Glutamatergic neuron (in vitro differentiated cells): Measurements from ENCODE around the gene PRRX1. TPM values are rescaled to one million over a fixed set of nuclear protein-coding genes. Genes with fewer than 3 reads are reported as not detected.

ENCODE experiments used
- DNase-seq: peaks from one replicate; pipeline ENCODE4 v3.0.0; 2022
- H3K27ac Mint-ChIP-seq: one replicate; pipeline ENCODE4 v1.8.0; 2020; ENCODE audit warnings: mild to moderate bottlenecking, mixed read lengths, inconsistent platforms; ENCODE audit not compliant: unreplicated experiment
- H3K27me3 Mint-ChIP-seq: one replicate; pipeline ENCODE4 v1.8.0; 2020; ENCODE audit warnings: mild to moderate bottlenecking, moderate library complexity, mixed read lengths, inconsistent platforms; ENCODE audit not compliant: unreplicated experiment
- H3K36me3 Mint-ChIP-seq: one replicate; pipeline ENCODE4 v1.8.0; 2020; ENCODE audit warnings: mild to moderate bottlenecking, mixed read lengths, inconsistent platforms; ENCODE audit not compliant: unreplicated experiment
- H3K4me1 Mint-ChIP-seq: one replicate; pipeline ENCODE4 v1.8.0; 2020; ENCODE audit warnings: mild to moderate bottlenecking, low read depth, mixed read lengths, inconsistent platforms; ENCODE audit not compliant: unreplicated experiment
- H3K4me3 Mint-ChIP-seq: one replicate; pipeline ENCODE4 v1.8.0; 2020; ENCODE audit warnings: mild to moderate bottlenecking, mixed read lengths, inconsistent platforms; ENCODE audit not compliant: unreplicated experiment
- H3K9me3 Mint-ChIP-seq: one replicate; pipeline ENCODE4 v1.8.0; 2020; ENCODE audit warnings: mild to moderate bottlenecking, moderate library complexity, mixed read lengths, inconsistent platforms; ENCODE audit not compliant: unreplicated experiment
- CTCF ChIP-seq: fragments of 200-600 bp; sonication (generic); IDR thresholded peaks from one replicate; pipeline ENCODE4 v1.5.0; 2021; ENCODE audit not compliant: partially characterized antibody, unreplicated experiment
- total RNA-seq: library from RNA; stranded (reverse); fragmentation: NEBNext Ultra II Directional; extraction: Animal tissue kit (Norgen Biotek cat#: 25700); gene quantifications from one replicate; pipeline ENCODE4 v1.2.1, GENCODE V29; 2021; ENCODE audit not compliant: unreplicated experiment

Gene PRRX1
- total RNA-seq, 1 donor from 2014 or later = not detected

- no peak for TF ChIP-seq CTCF
- no peaks in the 10 kb centered on the region for H3K27me3 Mint-ChIP-seq
- no peak overlapping the region for H3K4me3 Mint-ChIP-seq
Measured at GRCh38 chr1:170714938-170715337, 51.0 kb downstream of the PRRX1 start.

DNA sequence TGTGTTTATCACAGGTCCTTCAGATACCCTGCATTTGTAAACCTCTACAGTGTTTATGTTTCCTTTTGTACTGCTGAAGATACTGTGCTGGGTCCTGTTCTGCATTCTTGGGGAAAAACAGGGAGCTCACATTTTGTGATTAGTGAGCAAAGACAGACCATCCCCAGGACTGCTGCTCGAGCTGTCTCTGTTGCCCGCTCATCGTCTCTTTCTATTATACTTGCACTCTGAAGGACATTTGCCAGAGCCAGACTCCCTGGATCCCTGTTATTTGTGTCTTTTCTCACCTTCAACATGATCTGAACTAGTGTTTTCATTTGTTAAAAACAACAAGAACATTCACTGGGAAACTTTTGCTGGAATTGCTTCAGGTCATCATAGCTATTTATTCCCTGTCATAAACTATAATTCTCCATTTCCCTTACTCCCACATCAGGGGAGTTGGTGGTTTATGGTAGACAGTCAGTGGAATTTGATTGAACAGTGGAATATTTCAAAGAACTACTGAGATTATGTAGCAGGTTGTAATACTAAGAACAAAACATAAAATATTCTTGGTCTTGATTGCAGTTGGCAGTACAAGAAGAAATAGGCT lies 53.0 kb downstream of the PRRX1 start:
- no peak overlapping the region for H3K4me3 Mint-ChIP-seq
- H3K27ac Mint-ChIP-seq = no peak overlapping the region
- no peaks in the 10 kb centered on the region for H3K9me3 Mint-ChIP-seq
- no peak for DNase-seq
- H3K4me1 Mint-ChIP-seq = no peaks in the 10 kb centered on the region
- H3K36me3 Mint-ChIP-seq = no peaks in the 10 kb centered on the region
- H3K27me3 Mint-ChIP-seq = no peaks in the 10 kb centered on the region
- TF ChIP-seq CTCF = no peak

More at GRCh38 chr1:170714938-170715337, 51.0 kb downstream of the PRRX1 start:
- Mint-ChIP-seq H3K36me3 (no peaks in the 10 kb centered on the region), H3K4me1 (no peaks in the 10 kb centered on the region), H3K27ac (no peak overlapping the region), H3K9me3 (no peaks in the 10 kb centered on the region)
- DNase-seq = no peak

DNA sequence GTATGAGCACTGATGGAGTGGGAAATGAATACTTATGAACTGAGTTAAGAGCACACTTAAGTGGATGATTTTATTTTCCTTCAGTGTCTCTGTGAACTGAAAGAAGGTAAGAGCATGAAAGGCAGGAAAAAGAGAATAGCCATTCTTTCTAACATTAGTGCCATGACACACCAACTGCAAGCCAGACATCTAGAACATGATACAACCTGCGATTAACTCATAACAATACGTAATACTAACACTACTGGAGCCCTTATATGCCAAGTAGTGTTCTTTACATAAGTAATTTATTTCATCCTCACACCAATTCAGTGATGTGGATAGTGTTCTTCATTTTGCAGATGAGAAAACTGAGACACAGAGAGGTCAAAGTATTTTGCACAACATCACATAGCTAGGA lies 56.7 kb downstream of the PRRX1 start:
- H3K4me1 Mint-ChIP-seq = no peaks in the 10 kb centered on the region
- H3K36me3 Mint-ChIP-seq = no peaks in the 10 kb centered on the region
- no peaks in the 10 kb centered on the region for H3K9me3 Mint-ChIP-seq
- no peak overlapping the region for H3K27ac Mint-ChIP-seq
- TF ChIP-seq CTCF = no peak
- H3K27me3 Mint-ChIP-seq = no peaks in the 10 kb centered on the region
- no peak for DNase-seq
- H3K4me3 Mint-ChIP-seq = no peak overlapping the region

GRCh38 chr1:170721621-170722020 lies 57.7 kb downstream of the PRRX1 start:
- Mint-ChIP-seq H3K36me3 (no peaks in the 10 kb centered on the region), H3K27ac (no peak overlapping the region), H3K9me3 (no peaks in the 10 kb centered on the region), H3K4me1 (no peaks in the 10 kb centered on the region), H3K4me3 (no peak overlapping the region), H3K27me3 (no peaks in the 10 kb centered on the region)
- TF ChIP-seq CTCF = no peak
- DNase-seq = no peak

DNA sequence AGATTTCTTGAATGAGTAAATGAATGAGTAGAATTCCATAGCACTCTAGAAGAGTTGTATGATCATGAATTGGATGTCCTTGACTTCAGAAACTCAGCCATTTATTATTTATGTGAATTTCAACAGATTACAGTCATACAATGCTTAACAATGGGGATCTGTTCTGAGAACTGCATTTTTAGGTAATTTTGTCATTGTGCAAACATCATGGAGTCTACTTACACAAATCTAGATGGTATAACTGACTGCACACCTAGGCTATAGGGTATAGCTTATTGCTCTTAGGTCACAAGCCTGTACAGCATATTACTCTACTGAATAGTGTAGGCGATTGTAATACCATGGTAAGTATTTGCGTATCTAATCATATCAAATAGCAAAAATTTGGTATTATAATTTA lies 59.6 kb downstream of the PRRX1 start:
- DNase-seq = no peak
- H3K4me3 Mint-ChIP-seq = no peak overlapping the region

More for the DNA sequence above, 59.6 kb downstream of the PRRX1 start:
- no peaks in the 10 kb centered on the region for H3K9me3 Mint-ChIP-seq
- no peak for TF ChIP-seq CTCF
- no peaks in the 10 kb centered on the region for H3K27me3 Mint-ChIP-seq
- no peaks in the 10 kb centered on the region for H3K36me3 Mint-ChIP-seq
- no peak overlapping the region for H3K27ac Mint-ChIP-seq
- H3K4me1 Mint-ChIP-seq = no peaks in the 10 kb centered on the region
